NK-92 (cell line): Measurements from ENCODE around the gene EIF1AX.
"Not testable (repeated sequence)": the region's sequence is repeated elsewhere in the genome, so short reads cannot be mapped to it uniquely, and the experiment has no call there.

Source experiments
- DNase-seq: peaks from one replicate; lab custom pipeline; 2025; ENCODE audit not compliant: unreplicated experiment; lab: John Stamatoyannopoulos, UW

Gene EIF1AX

GRCh38 chrX:20141281-20142220 lies at the start of gene EIF1AX:
TSS of gene EIF1AX (minus strand) at chrX:20141838. CDS start at chrX:20141640, 198 bp downstream.
- peak; percentile 60 for DNase-seq

- no peak for DNase-seq
Observed at GRCh38 chrX:20189171-20189570, 47.5 kb upstream of the EIF1AX start.

GRCh38 chrX:20181598-20182329 lies 40.1 kb upstream of the EIF1AX start:
- no peak for DNase-seq

- no peak for DNase-seq
Observed at GRCh38 chrX:20177093-20177492, 35.5 kb upstream of the EIF1AX start.

- no peak for DNase-seq
Observed at GRCh38 chrX:20173856-20174255, 32.2 kb upstream of the EIF1AX start.

GRCh38 chrX:20173313-20173712 lies 31.7 kb upstream of the EIF1AX start:
- no peak for DNase-seq

GRCh38 chrX:20171887-20172286 lies 30.2 kb upstream of the EIF1AX start:
- no peak for DNase-seq

GRCh38 chrX:20162516-20162915 lies 20.9 kb upstream of the EIF1AX start:
- not testable (repeated sequence) for DNase-seq

- no peak for DNase-seq
Observed at GRCh38 chrX:20159797-20160385, 18.3 kb upstream of the EIF1AX start.

GRCh38 chrX:20151689-20152088 lies 10.1 kb upstream of the EIF1AX start:
- DNase-seq, result no peak

GRCh38 chrX:20149326-20149725 lies 7.7 kb upstream of the EIF1AX start:
- DNase-seq, result no peak

GRCh38 chrX:20147561-20147960 lies 5.9 kb upstream of the EIF1AX start:
- DNase-seq, result no peak

- no peak for DNase-seq
Observed at GRCh38 chrX:20144491-20144890, 2.9 kb upstream of the EIF1AX start.

- DNase-seq, result no peak
Observed at GRCh38 chrX:20143561-20143960, 1.9 kb upstream of the EIF1AX start.

GRCh38 chrX:20143111-20143510 lies 1.5 kb upstream of the EIF1AX start:
- DNase-seq, result no peak

- DNase-seq, result no peak
Observed at GRCh38 chrX:20140420-20140819, 1.2 kb downstream of the EIF1AX start.

- DNase-seq, result no peak
Observed at GRCh38 chrX:20139966-20140365, 1.7 kb downstream of the EIF1AX start.

GRCh38 chrX:20135944-20136343 lies 5.7 kb downstream of the EIF1AX start:
- DNase-seq, result no peak

GRCh38 chrX:20132666-20133065 lies 9.0 kb downstream of the EIF1AX start:
- no peak for DNase-seq

GRCh38 chrX:20130357-20130756 lies 11.3 kb downstream of the EIF1AX start:
- DNase-seq, result no peak

GRCh38 chrX:20129547-20129946 lies 12.1 kb downstream of the EIF1AX start:
- DNase-seq, result no peak

GRCh38 chrX:20128670-20129069 lies 13.0 kb downstream of the EIF1AX start:
- DNase-seq, result no peak
